Measurements from ENCODE around the gene ROR2. TPM values are rescaled to one million over a fixed set of nuclear protein-coding genes. Genes with fewer than 3 reads are reported as not detected.

Gene ROR2
- total RNA-seq, 1 donor from 2014 or later = 18.6 TPM

DNA sequence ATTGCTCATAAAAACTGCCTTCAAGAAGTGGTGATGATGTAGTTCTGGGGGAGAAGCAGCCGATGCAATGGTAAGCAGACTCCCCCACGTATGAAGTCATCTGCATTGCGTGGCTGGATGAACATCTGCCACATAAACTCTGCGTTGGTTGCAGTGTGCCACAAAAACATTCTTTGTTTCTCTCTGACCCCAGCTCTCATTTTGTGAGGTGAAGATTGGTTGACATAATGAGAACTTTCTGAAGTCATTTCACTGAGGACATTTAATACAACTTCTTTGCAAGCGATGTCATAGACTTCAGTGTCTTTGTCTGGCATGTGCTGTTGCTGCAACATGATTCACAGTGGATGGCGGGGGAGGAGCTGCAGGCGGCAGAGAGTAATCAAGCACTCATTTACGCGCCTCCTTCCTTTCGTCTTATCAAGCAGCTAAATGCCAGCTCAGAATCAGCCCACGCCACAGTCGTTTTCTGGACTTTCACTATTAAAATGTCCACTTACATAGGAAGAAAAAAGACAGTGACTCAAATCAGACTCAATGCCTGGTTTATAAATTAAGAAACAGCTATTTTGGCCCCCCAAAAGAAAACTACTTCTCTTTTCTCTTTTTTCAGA is 434.8 kb downstream of the ROR2 start:
- Mint-ChIP-seq H3K9me3 (ENCODE audit: low read depth) (peaks cover 10% of the 10 kb centered on the region), H3K27me3 (ENCODE audit: low read depth) (no peaks in the 10 kb centered on the region), H3K4me1 (ENCODE audit: low read depth) (peaks cover 8% of the 10 kb centered on the region), H3K27ac (ENCODE audit: unreplicated experiment) (peak overlapping the region; percentile 83), H3K4me3 (ENCODE audit: unreplicated experiment) (peak overlapping the region; percentile 59), H3K36me3 (ENCODE audit: low read depth) (peaks cover 6% of the 10 kb centered on the region)
- no peak for DNase-seq (ENCODE audit: low spot score)
- TF ChIP-seq CTCF (IDR thresholded peaks at IDR 0.05) = no peak

Small RNA genes lying within 50 kb of the gene (microRNA-seq; reads per million reads assigned to microRNA genes)
- not detected for gene MIR3910-1 (ENCODE audit: borderline number of aligned reads)
- gene MIR3910-2 (ENCODE audit: borderline number of aligned reads) = not detected

Other genes with a start within 250 kb of the ROR2 start
- 84.1 to 98.1 TPM (median 88.9 TPM) in 3 replicates for gene SPTLC1, start 165.2 kb upstream of the ROR2 start, total RNA-seq

All from chondrocyte (in vitro differentiated cells).